ENCODE data around the gene CDSN.
A peak's percentile ranks its signal among the peaks of the same experiment; 100 is the strongest.

Gene CDSN

DNA sequence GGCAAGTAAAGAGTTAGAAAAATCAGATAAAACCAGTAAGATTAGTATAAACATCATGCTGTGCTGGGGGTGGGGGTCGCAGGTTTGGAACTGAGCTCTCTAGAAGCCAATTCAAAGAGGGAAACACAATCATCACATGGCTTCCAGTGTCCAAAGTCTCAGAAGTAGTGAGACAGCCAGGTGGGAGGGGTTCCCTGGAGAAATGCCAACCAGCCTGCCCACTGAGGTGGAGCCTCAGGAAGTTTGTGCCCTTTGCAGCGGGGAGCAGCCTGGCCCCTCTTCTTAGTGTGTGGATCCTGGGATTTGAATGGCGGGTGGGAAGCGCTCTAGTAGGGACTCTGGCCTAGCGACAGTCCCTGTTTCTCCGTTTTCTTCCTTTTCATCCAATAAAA lies 29.3 kb downstream of the CDSN start:
- TF ChIP-seq FOXM1 (IDR thresholded peaks at IDR 0.05; ENCODE audit: borderline replicate concordance, low read depth), result no peak
- TF ChIP-seq TEAD4 (IDR thresholded peaks at IDR 0.05), result no peak
- no peak for TF ChIP-seq ZBTB7A (IDR thresholded peaks at IDR 0.05; ENCODE audit: low read depth)
- no peak for TF ChIP-seq REST (IDR thresholded peaks at IDR 0.05; ENCODE audit: low read depth)
- no peak for TF ChIP-seq NFIC (IDR thresholded peaks at IDR 0.05)
- no peak for TF ChIP-seq YY1 (IDR thresholded peaks at IDR 0.05; ENCODE audit: low read depth)
- no peak for TF ChIP-seq TAF1 (IDR thresholded peaks at IDR 0.05; ENCODE audit: low read depth)
- TF ChIP-seq EGR1 (IDR thresholded peaks at IDR 0.05), result no peak
- TF ChIP-seq, protein P1, sequence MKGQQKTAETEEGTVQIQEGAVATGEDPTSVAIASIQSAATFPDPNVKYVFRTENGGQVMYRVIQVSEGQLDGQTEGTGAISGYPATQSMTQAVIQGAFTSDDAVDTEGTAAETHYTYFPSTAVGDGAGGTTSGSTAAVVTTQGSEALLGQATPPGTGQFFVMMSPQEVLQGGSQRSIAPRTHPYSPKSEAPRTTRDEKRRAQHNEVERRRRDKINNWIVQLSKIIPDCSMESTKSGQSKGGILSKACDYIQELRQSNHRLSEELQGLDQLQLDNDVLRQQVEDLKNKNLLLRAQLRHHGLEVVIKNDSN (IDR thresholded peaks at IDR 0.05), result no peak
- TF ChIP-seq TCF12 (IDR thresholded peaks at IDR 0.05; ENCODE audit: low read depth), result no peak
- no peak for TF ChIP-seq CREB1 (IDR thresholded peaks at IDR 0.05; ENCODE audit: low read depth)
- no peak for TF ChIP-seq RAD21 (IDR thresholded peaks at IDR 0.05; ENCODE audit: low read depth)
- no peak for TF ChIP-seq EP300 (IDR thresholded peaks at IDR 0.05; ENCODE audit: borderline replicate concordance)
- no peak for TF ChIP-seq CEBPB (IDR thresholded peaks at IDR 0.05)
- no peak for TF ChIP-seq MAX (IDR thresholded peaks at IDR 0.05)

DNA sequence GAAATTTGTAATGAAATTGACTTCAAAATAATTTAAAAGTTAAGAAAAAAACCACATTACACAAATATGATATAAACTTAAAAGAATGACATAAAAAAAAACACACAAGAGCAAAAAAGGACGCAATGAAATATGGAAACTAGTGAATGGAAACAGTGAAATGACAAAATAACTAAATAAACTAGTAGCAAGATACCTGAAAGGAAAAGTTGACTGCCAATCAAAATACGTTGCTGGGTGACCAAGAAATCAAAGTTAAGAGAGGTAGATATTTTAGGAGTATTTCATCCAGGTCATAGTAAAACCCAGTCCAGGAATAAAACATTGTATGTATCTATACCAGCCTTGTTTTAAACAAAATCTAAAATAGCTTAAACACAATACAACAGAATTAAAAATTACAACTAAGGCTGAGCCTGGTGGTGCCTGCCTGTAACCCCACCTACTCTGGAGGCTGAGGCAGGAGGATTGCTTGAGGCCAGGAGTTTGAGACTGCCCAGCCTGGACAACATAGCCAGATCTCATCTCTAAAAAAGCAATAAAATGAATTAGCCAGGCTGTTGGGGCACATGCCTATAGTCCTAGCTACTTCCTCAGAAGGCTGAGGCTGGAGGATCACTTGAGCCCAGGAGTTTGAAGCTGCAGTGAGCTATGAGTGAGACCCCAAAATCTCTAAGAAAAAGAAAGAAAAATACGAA lies 29.8 kb downstream of the CDSN start:
- TF ChIP-seq, protein P1 (IDR thresholded peaks at IDR 0.05), result no peak
- TF ChIP-seq TCF12 (IDR thresholded peaks at IDR 0.05; ENCODE audit: low read depth) (no peak), MAX (IDR thresholded peaks at IDR 0.05) (no peak)

- TF ChIP-seq EGR1 (IDR thresholded peaks at IDR 0.05), result no peak
- TF ChIP-seq CEBPB (IDR thresholded peaks at IDR 0.05), result no peak
- TF ChIP-seq NFIC (IDR thresholded peaks at IDR 0.05), result no peak
- TF ChIP-seq MAX (IDR thresholded peaks at IDR 0.05), result no peak
- TF ChIP-seq TAF1 (IDR thresholded peaks at IDR 0.05; ENCODE audit: low read depth), result no peak
- TF ChIP-seq EP300 (IDR thresholded peaks at IDR 0.05; ENCODE audit: borderline replicate concordance), result no peak
- TF ChIP-seq, protein P1 (IDR thresholded peaks at IDR 0.05), result no peak
- TF ChIP-seq RAD21 (IDR thresholded peaks at IDR 0.05; ENCODE audit: low read depth), result peak; percentile 80
These were observed 32.7 kb downstream of the CDSN start for GRCh38 chr6:31087494-31088089.

DNA sequence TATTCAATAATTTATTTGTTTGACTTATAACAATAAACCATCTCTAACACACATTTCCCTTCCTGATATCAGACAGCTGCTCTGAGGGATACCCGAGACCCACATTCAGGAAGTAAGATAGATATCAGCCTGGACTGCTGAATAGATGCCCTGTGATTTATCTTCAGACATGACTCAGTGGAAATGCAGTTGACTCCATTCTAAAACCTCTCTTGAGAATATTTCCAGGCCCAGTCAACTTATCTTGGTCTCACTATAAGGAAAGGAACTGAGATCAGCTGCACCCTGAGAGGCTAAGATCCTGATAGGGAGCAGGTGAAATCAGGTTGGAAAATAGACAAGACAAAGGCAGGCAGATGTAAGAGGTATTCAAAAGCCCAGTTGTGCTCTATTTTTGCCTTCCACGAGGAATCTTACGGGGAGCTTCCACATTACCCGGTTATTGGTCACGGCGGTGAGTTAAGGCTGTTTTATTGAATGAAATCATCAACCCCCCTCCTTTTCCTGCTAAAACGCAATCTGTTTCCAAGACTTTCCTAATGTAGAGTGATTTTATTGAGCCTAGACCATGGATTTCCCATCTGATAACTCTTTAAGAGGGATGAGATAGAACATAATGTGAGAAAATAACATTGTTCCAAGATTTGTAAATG lies 33.3 kb downstream of the CDSN start:
- TF ChIP-seq, protein P1 (IDR thresholded peaks at IDR 0.05), result no peak
- TF ChIP-seq FOXM1 (IDR thresholded peaks at IDR 0.05; ENCODE audit: borderline replicate concordance, low read depth) (no peak), CEBPB (IDR thresholded peaks at IDR 0.05) (no peak), TCF12 (IDR thresholded peaks at IDR 0.05; ENCODE audit: low read depth) (no peak), RAD21 (IDR thresholded peaks at IDR 0.05; ENCODE audit: low read depth) (no peak), EP300 (IDR thresholded peaks at IDR 0.05; ENCODE audit: borderline replicate concordance) (no peak), TAF1 (IDR thresholded peaks at IDR 0.05; ENCODE audit: low read depth) (no peak), CREB1 (IDR thresholded peaks at IDR 0.05; ENCODE audit: low read depth) (no peak), ZBTB7A (IDR thresholded peaks at IDR 0.05; ENCODE audit: low read depth) (no peak), MAX (IDR thresholded peaks at IDR 0.05) (no peak), TEAD4 (IDR thresholded peaks at IDR 0.05) (no peak), YY1 (IDR thresholded peaks at IDR 0.05; ENCODE audit: low read depth) (no peak), REST (IDR thresholded peaks at IDR 0.05; ENCODE audit: low read depth) (no peak), EGR1 (IDR thresholded peaks at IDR 0.05) (no peak), NFIC (IDR thresholded peaks at IDR 0.05) (no peak)
